ENCODE data around the gene HSPG2. TPM values are rescaled to one million over a fixed set of nuclear protein-coding genes. Genes with fewer than 3 reads are reported as not detected.

HSPG2 gene
- total and polyA plus RNA-seq, 2 of the 8 experiments (the other 6 are each of a cell fraction or from before 2014, with no cell fraction given), result 17.8 to 111 TPM

DNA sequence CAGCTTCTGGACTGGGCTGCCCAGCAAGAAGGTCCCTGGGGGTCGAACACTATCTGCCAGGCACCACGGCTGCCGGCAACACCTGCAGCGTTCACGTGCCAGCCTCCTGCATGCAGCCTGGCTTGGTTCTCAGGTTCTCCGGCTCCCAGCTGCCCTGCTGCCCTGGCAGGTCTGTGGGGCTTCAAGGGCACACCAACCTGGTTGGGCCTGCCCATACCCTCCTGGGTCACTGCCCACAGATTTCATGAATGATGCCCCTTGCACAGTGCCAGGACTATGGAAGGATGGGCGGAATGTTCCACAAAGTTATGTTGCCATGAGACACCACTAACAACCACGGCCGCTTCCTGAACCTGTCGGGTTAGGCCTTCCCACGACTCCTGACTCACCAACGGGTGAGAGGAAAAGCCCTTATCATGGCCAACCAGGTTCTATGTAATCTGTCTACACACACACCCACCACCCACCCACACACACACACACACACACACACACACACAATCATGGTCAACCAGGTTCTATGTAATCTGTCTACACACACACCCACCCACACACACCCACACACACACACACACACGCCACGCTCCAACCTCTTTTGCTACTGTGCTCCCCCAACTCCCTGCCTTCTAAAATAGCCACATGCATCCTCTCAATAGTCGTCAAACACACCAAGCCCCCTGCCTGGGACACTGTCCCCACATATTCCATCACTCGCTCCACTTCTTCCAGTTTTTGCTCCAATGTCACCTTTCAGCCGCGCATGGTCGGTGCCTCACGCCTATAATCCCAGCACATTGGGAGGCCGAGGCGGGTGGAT is 32.2 kb downstream of the HSPG2 start (continued):
- TF ChIP-seq, protein P1, sequence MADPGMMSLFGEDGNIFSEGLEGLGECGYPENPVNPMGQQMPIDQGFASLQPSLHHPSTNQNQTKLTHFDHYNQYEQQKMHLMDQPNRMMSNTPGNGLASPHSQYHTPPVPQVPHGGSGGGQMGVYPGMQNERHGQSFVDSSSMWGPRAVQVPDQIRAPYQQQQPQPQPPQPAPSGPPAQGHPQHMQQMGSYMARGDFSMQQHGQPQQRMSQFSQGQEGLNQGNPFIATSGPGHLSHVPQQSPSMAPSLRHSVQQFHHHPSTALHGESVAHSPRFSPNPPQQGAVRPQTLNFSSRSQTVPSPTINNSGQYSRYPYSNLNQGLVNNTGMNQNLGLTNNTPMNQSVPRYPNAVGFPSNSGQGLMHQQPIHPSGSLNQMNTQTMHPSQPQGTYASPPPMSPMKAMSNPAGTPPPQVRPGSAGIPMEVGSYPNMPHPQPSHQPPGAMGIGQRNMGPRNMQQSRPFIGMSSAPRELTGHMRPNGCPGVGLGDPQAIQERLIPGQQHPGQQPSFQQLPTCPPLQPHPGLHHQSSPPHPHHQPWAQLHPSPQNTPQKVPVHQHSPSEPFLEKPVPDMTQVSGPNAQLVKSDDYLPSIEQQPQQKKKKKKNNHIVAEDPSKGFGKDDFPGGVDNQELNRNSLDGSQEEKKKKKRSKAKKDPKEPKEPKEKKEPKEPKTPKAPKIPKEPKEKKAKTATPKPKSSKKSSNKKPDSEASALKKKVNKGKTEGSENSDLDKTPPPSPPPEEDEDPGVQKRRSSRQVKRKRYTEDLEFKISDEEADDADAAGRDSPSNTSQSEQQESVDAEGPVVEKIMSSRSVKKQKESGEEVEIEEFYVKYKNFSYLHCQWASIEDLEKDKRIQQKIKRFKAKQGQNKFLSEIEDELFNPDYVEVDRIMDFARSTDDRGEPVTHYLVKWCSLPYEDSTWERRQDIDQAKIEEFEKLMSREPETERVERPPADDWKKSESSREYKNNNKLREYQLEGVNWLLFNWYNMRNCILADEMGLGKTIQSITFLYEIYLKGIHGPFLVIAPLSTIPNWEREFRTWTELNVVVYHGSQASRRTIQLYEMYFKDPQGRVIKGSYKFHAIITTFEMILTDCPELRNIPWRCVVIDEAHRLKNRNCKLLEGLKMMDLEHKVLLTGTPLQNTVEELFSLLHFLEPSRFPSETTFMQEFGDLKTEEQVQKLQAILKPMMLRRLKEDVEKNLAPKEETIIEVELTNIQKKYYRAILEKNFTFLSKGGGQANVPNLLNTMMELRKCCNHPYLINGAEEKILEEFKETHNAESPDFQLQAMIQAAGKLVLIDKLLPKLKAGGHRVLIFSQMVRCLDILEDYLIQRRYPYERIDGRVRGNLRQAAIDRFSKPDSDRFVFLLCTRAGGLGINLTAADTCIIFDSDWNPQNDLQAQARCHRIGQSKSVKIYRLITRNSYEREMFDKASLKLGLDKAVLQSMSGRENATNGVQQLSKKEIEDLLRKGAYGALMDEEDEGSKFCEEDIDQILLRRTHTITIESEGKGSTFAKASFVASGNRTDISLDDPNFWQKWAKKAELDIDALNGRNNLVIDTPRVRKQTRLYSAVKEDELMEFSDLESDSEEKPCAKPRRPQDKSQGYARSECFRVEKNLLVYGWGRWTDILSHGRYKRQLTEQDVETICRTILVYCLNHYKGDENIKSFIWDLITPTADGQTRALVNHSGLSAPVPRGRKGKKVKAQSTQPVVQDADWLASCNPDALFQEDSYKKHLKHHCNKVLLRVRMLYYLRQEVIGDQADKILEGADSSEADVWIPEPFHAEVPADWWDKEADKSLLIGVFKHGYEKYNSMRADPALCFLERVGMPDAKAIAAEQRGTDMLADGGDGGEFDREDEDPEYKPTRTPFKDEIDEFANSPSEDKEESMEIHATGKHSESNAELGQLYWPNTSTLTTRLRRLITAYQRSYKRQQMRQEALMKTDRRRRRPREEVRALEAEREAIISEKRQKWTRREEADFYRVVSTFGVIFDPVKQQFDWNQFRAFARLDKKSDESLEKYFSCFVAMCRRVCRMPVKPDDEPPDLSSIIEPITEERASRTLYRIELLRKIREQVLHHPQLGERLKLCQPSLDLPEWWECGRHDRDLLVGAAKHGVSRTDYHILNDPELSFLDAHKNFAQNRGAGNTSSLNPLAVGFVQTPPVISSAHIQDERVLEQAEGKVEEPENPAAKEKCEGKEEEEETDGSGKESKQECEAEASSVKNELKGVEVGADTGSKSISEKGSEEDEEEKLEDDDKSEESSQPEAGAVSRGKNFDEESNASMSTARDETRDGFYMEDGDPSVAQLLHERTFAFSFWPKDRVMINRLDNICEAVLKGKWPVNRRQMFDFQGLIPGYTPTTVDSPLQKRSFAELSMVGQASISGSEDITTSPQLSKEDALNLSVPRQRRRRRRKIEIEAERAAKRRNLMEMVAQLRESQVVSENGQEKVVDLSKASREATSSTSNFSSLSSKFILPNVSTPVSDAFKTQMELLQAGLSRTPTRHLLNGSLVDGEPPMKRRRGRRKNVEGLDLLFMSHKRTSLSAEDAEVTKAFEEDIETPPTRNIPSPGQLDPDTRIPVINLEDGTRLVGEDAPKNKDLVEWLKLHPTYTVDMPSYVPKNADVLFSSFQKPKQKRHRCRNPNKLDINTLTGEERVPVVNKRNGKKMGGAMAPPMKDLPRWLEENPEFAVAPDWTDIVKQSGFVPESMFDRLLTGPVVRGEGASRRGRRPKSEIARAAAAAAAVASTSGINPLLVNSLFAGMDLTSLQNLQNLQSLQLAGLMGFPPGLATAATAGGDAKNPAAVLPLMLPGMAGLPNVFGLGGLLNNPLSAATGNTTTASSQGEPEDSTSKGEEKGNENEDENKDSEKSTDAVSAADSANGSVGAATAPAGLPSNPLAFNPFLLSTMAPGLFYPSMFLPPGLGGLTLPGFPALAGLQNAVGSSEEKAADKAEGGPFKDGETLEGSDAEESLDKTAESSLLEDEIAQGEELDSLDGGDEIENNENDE (IDR thresholded peaks at IDR 0.05; ENCODE audit: insufficient replicate concordance, low read length), result no peak
- TF ChIP-seq CHD2 (IDR thresholded peaks at IDR 0.05; ENCODE audit: low read length) (no peak), RNF2 (IDR thresholded peaks at IDR 0.05; ENCODE audit: borderline replicate concordance, low read depth, low read length, missing control alignments, poor library complexity, severe bottlenecking) (no peak), HDAC2 (IDR thresholded peaks at IDR 0.05; ENCODE audit: borderline replicate concordance in 1 of 2, low read depth in 2 of 2, low read length in 2 of 2) (no peak), BACH1 (IDR thresholded peaks at IDR 0.05; ENCODE audit: low read length) (no peak), TCF12 (IDR thresholded peaks at IDR 0.05; ENCODE audit: low read depth, low read length) (no peak), GTF2F1 (IDR thresholded peaks at IDR 0.05; ENCODE audit: borderline replicate concordance, low read depth, low read length) (no peak), YY1 (IDR thresholded peaks at IDR 0.05; ENCODE audit: low read depth, low read length) (no peak)
- TF ChIP-seq, protein P2, sequence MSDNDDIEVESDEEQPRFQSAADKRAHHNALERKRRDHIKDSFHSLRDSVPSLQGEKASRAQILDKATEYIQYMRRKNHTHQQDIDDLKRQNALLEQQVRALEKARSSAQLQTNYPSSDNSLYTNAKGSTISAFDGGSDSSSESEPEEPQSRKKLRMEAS (IDR thresholded peaks at IDR 0.05), result no peak
